HG02763 (cell line): ENCODE data around the gene AMPD2.
"Not testable (repeated sequence)": the region's sequence is repeated elsewhere in the genome, so short reads cannot be mapped to it uniquely, and the experiment has no call there.

Experiments used
- ATAC-seq: cut with Tn5 transposase; IDR thresholded peaks from one replicate; pipeline ENCODE4 v1.9.1; 2021; ENCODE audit warnings: mild to moderate bottlenecking, moderate library complexity; ENCODE audit not compliant: unreplicated experiment

Gene AMPD2

DNA sequence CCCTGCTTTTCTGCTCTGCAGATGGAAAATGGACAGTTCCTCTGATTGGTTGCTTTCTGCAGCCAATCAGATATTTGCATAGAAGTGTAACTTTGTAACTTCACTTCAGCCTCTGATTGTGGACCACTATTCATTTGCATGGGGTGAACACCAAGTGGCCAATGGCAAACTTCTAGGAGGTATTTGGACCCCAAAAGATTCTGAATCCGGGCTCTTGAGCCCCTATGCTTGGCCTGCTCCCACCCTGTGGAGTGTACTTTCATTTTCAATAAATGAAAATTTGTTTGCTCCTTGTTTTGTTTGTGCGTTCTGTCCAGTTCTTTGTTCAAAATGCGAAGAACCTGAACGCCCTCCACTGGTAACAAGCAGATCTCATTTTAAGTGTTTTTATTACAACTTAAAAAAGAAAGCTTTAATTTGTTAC, 29.9 kb downstream of the AMPD2 start:
- ATAC-seq = no peak

DNA sequence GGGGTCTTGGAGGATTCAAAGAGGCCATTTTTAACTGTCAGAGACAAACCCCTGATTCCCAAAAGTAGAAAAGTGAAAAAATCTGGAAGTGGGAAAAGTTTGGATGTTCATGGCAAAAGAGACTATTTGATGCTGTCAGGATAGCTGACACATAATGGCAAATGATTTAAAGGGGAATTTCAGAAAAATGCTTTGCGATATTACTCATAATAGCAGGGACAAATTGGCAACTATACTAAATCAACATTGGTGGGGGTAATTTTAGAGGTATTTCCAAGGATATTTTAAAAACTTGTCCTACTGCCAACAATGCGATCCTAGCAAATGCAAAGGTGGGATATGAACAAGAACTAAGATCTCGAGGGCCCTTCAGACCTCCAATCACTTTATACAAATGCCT, 31.0 kb downstream of the AMPD2 start:
- ATAC-seq = no peak

DNA sequence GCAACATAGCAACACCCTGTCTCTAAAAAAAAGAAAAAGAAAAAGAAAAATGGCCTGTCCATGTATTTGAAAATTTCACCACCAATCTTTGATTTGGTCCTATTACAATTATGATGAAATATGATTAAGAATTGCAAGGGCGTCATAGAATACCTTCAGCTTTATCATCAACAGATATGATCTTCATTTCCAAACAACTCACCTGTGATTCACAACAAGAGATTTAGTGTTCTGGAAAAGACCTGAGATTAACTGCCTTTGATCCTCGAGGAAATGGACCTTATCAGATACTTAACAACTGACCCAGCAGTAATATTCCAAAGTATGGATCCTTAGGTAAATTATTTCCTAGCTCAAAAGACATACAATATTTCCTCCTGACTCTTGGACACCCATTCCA, 32.8 kb downstream of the AMPD2 start:
- no peak for ATAC-seq

DNA sequence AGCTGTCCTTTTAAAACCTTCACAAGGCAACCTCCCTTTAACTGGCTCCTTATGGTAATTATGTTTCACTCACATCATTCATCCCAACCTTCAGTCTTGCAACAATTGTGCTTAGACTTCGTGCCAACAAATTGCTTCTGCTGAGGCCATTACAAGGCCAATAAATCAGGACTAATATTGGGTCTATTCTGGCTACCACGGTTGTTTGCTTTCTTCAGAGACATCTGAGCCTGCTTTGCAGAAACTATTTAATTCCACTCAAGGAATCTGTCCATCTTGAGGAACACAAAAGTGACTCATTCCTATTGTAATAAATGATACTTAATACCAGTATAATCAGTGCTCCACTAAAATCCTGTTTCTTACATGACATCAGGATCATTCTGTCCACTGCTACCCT, 33.7 kb downstream of the AMPD2 start:
- ATAC-seq = no peak

DNA sequence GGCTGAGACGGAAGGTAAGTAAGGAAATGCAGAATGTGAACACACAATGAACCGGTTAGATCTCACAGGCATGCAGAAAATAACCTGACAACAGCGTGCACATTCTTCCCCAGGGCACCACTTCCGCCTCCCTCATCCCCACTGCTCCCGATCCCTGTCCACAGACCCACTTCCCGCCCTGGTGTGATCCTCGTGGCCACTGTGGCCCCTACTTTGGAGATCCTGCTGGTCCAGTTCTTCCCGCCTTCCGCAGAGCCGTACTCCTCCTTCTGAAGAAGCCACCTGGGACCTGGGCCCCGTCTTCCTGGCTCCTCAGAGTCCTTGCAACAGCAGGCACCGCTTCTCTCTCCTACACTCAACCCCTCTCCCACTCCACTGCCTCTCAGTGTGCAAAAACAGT, 34.9 kb downstream of the AMPD2 start:
- ATAC-seq = no peak

DNA sequence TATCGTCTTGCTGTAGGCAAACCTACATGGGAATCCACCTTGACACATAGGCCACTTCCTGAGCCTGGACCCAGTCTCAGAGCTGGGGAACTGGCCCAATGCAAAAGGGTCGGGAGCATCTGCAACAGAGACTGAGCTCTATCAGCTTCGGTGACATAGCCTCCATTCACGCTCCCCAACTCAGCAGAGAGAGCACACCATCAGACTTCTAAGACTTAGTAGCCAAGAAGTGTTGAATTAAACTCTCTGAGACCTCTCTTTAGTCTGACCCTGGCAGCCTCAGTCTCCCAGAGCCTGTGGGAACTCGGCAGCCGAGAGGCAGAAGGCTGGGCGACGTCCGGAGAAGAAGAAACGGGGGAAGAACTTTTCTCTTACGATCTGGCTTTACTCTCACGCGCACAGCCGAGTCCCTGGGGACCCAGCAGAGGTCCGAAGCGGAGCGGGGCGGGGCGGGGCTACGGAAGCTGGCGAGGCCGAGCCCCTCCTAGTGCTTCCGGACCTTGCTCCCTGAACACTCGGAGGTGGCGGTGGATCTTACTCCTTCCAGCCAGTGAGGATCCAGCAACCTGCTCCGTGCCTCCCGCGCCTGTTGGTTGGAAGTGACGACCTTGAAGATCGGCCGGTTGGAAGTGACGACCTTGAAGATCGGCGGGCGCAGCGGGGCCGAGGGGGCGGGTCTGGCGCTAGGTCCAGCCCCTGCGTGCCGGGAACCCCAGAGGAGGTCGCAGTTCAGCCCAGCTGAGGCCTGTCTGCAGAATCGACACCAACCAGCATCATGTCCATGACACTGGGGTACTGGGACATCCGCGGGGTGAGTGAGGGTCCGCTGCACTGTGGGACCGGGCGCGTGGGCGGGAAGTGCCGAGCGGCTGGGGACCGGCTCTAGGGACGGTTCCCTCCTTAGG, 36.2 kb downstream of the AMPD2 start, which contains the start of gene GSTM4:
TSS of gene GSTM4 (plus strand) at position 485 of the 905 bp plus-strand sequence. CDS start at position 776, 291 bp downstream.
- ATAC-seq = peak; percentile 87

DNA sequence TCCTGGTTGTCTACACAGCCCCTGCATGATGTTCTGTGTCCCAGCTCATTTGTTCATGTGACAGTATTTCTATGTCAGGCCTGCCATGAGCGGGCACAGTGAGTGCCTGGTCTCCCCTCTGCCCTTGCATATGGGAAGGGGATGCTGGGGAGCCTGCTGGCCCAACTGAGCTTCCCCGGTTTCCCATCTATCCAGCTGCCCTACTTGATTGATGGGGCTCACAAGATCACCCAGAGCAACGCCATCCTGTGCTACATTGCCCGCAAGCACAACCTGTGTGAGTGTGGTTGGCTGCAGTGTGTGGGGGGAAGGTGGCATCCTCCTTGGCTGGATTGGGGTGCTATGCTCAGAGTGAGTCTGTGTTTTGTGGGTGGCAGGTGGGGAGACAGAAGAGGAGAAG, 37.8 kb downstream of the AMPD2 start:
- ATAC-seq = no peak

DNA sequence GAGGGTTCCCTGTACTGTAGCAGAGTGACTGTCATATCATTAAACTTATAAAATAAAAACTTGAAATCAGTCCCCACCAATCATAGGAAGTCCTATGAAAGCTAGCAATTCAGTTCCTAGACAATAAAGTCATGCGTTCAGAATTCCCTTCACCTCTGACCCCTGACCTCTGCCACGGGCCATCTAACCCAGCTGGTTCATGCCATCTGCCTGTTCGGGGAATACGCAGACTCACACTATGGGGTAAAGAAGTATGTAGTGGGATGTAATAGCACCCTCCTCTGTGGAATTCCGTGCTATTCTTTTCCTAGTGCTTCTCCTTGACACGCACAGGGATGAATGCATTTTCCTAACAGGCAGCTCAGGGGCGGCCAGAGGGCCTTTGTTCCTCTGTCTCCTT, 38.3 kb downstream of the AMPD2 start:
- no peak for ATAC-seq

DNA sequence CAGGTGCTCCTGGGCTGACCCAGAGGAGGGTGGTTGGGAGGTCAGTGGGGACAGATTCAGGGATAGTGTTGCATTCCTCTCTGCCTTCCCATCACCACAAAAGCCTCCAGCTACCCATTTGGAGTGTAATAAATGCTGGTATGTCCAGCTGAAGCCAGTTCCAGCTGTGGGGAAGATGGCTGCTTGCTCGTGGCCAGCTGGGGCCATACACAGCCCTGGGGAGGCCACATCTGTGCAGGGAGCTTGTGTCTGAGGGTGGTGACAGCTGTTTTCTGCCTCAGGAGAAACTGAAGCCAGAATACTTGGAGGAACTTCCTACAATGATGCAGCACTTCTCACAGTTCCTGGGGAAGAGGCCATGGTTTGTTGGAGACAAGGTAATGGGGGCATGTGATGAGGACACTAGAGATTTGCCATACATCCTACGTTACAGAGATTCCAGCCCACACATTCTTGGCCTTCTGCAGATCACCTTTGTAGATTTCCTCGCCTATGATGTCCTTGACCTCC, 39.0 kb downstream of the AMPD2 start:
- ATAC-seq = no peak

DNA sequence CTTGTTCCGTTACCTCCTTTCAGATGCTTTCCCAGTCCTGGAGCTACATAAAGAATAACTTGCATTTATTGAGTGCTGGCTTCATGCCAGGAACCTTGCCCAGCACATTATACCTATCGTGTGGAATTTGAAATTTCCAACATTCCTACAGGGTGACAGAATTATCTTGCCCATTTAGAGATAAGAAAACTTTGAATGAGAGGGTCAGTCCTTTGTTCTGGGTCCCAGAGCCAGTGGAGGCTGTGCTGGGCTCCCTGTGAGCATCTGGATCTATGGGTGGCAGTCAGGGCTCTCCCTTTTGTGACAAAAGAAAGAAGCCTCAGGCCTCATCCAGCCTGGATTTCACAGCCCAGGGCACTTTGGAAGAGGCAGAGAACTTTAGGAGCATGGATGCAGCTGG, 39.5 kb downstream of the AMPD2 start:
- ATAC-seq = no peak

DNA sequence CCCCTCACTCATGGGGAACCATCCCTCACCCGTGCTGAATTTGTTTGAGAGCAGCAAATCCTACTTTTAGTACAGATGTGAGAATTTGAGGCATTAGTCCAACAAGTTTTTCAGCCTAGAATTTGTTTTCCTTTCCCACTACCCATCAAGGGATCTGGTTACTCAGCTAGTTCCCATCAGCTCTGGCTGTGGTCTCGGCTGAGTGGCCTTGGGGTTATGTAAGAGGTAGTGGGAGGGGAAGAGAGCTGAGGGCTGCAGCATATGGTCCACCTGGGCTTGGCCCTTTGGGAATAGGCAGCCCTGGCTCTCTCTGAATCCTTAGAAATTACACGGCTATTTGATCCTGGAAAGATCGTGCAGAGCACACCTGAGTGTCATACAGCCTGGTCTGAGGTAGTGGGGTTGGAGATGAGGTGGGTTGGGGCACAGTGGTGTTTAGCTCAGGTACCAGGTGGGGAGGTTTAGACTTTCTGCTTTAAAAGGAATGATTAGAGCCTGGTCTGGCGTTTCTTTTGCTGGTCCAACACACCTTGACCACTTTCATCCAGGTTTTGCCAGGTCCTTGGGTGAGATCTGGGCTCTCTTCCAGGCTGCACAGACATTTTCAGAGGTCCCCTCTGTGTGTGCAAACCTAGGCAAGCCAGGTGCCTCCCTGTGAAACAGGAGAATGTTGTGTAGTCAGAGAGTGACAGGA, 40.5 kb downstream of the AMPD2 start:
- no peak for ATAC-seq

DNA sequence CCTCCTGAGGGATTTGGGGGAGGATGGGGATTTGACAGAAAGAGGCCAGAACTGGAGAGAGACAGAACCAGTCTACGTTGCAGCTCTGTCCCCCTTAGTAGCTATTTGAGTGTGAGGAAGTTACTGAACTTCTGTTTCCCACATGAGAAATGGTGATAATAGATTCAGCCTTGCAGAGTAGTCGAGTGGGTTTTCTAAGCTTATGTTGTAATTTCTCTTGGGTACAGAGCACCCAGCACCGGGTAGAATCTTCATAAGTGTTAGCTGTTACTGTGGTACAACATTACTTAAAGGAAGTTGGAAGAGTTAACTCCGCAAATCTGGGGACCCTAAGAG, 41.0 kb downstream of the AMPD2 start:
- not testable (repeated sequence) for ATAC-seq

DNA sequence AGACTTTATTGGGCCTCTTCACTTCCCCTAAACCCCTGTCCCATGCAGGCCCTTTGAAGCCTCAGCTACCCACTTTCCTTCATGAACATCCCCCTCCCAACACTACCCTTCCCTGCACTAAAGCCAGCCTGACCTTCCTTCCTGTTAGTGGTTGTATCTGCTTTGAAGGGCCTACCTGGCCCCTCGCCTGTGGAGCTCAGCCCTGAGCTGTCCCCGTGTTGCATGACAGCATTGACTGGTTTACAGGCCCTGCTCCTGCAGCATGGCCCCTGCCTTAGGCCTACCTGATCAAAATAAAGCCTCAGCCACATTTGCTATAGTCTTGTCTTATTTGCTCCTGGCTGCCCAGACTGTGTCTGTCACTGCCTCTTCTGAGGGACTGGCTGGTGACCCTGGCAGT, 41.8 kb downstream of the AMPD2 start:
- ATAC-seq = no peak

DNA sequence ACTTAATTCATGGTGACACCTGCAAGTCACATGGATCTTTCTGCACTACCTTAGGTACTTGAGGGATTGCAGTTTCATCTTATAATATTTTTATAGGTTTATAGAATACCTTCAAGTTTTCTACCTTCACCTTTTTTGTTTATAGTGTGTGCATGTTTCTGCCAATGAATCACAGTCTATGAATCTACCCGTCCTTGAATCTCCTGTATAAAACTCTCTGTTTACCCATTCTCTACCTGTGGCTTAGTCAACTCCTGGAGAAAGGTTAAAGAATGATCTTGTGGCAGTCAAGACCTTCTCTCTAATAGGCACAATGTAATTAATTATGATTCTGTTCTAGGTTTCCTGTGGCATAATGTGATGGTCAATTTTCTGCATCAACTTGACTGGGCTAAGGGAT, 45.0 kb downstream of the AMPD2 start:
- ATAC-seq = no peak

DNA sequence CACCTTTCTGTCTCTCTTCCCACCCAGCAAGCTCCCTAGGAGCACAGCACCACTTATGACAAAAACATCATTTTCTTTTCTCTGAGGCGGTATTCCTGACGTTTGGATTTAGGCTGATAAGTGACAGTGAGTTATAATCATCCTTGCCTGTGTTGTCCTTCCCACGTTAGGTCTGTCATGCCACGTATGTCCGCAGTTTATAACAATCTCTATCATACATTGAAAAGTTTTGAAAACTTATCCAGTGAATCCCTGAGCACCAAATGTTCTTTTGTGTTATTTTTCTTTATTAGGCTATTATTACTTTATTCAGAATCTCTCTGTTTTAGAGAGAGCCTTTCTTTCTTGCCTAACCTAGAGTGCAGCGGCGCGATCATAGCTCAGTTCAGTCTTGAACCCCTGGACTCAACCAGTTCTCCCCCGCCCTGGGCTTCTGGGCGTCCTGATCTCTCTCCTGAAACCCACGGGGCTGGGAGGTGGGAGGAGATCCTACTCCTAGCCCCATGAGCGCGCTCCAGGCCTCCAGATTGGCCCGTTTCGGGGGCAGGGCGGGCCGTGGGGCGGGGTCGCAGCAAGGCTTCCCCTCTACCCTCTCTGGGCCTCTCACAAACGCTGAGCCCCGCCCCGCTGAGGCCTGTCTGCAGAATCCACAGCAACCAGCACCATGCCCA, 48.0 kb downstream of the AMPD2 start, which contains the start of gene GSTM2:
TSS of gene GSTM2 (plus strand) at position 606 of the 671 bp plus-strand sequence. CDS start at position 665, 59 bp downstream.
- ATAC-seq = peak; percentile 92

DNA sequence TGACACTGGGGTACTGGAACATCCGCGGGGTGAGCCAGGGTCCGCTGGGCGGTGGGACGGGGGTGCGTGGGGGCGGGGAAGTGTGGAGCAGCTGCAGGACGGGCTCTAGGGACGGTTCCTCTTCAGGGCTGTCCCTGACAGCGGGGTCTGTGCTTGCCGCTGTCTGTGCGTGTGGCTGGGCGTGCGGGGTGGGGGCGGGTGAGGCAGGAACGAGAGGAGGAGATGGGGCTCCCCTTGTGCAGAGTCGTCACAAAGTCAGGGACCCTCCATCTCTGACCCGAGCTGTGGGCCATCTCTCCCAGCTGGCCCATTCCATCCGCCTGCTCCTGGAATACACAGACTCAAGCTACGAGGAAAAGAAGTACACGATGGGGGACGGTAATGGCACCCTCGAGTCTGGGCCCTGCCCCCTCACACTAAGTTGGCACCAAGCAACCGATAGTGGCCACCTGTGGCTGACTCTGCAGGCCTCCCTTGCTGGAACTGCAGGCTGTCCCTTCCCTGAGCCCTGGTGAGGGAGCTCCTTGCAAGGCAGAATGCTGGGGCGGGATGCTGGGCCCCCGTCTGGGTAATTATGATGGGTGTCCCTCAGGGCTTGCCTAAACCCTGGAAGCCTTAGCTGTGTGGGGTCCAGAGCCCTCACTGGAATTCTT, 48.6 kb downstream of the AMPD2 start:
- ATAC-seq = no peak

DNA sequence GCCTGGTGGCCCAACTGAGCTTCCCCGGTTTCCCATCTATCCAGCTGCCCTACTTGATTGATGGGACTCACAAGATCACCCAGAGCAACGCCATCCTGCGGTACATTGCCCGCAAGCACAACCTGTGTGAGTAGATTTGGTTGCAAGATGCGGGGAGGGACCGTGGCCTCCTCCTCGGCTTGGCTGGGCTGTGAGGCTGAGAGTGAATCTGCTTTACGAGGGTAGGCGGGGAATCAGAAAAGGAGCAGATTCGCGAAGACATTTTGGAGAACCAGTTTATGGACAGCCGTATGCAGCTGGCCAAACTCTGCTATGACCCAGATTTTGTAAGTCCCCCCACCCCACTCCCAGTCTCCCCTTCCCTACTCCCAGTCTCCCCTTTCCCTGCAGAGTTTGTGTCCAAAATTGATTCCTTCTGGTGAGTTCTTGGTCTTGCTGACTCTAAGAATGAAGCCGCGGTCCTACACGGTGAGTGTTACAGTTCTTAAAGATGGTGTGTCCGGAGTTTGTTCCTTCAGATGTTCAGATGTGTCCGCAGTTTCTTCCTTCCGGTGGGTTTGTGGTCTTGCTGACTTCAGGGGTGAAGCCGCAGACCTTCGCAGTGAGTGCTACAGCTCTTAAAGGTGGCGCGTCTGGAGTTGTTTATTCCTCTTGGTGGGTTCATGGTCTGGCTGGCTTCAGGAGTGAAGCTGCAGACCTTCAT, 49.8 kb downstream of the AMPD2 start:
- ATAC-seq = no peak

DNA sequence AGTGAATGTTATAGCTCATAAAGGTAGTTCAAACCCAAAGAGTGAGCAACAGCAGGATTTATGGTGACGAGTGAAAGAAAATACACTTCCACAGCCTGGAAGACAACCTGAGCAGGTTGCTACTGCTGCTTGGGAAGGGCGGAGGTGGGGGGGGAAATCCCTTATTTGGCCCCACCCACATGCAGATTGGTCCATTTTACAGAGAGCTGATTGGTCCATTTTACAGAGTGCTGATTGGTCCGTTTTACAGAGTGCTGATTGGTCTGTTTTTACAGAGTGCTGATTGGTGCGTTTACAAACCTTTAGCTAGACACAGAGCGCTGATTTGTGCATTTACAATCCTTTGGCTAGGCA, 50.3 kb downstream of the AMPD2 start:
- not testable (repeated sequence) for ATAC-seq

DNA sequence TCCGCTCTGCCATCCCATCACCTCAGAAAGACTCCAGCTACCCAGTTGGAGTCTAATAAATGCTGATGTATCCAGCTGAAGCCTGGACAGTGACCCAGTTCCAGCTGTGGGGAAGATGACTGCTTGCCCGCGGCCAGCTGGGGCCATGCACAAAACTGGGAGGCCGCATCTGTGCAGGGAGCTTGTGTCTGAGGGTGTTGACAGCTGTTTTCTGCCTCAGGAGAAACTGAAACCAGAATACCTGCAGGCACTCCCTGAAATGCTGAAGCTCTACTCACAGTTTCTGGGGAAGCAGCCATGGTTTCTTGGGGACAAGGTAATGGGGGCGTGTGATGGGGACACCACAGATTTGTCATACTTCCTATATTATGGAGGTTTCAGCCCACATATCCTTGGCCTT, 51.4 kb downstream of the AMPD2 start:
- no peak for ATAC-seq

DNA sequence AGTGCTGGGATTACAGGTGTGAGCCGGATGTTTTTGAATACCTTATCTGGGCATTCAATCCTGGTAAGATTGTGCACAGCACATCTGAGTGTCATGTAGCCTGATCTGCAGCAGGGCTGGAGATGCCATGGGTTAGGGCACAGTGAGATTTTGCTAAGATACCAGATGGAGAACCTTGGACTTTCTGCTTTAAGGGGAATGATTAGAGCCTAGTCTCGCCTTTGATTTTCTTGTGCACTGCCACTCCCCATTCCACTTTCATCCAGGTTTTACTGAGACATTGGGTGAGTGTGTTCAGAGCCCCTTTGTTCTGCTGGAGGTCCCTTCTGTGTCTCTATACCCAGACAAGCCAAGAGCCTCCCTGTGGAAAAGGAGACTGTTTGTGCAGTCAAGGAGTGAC, 54.2 kb downstream of the AMPD2 start:
- not testable (repeated sequence) for ATAC-seq
